ENCODE measurements around the gene GSS. TPM values are rescaled to one million over a fixed set of nuclear protein-coding genes. Genes with fewer than 3 reads are reported as not detected.

GSS gene
- total and polyA plus RNA-seq, 2 of the 8 experiments (the other 6 are each of a cell fraction or from before 2014, with no cell fraction given): 34.6 to 43.2 TPM

DNA sequence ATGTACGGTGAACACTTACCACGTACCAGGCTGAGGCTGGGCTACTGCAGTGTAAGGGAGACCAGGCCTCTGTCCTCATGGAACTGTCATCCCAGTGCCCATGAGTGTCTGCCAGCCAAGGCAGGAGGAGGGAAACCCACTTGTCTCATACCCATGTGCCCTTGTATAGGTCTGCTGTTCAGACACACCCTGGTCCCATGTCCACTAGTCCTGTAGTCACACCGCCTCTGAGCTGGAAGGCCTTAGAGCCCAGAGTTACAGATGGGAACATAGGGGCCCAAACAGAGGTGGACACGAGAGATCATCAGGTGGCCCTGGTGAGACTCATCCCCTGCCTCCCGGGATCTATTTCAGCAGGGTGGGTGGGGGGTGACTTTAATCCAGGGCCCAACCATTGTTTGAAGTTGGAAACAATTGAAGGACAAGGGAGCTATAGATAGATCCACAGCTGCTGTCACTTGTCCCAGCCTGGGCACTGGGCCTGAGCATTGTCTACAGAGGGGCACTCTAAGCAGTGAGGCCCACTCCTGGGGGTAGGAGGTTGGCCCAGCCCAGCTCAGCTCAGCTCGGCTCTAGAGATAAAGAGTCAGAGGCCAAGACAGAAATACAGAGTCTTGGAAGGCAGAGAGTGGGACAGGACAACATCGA is 14.7 kb upstream of the GSS start:
- no peaks in the 10 kb centered on the region for H3K27me3 ChIP-seq (replicated peaks in 1 of 4; ENCODE audit: control insufficient read depth in 3 of 4, extremely low read depth in 1 of 4, insufficient read depth in 3 of 4, low read length in 3 of 4)
- peak overlapping the region; percentile 40 for H3K14ac ChIP-seq (ENCODE audit: insufficient read length)
- no peak overlapping the region for H2BK120ac ChIP-seq (replicated peaks; ENCODE audit: low read depth, low read length)
- no peaks in the 10 kb centered on the region for H3K36me3 ChIP-seq (ENCODE audit: control insufficient read depth in 2 of 4, insufficient read depth in 4 of 4, low read length in 3 of 4)
- ChIA-PET POLR2A (ENCODE audit: partially characterized antibody) (interaction anchor here (0.7 to 2.0 kb wide), 2 partner anchors 14 to 146 kb away, joined by 3 to 7 read pairs; partner anchors contain the start of genes GSS and MYH7B), CTCF (ENCODE audit: partially characterized antibody) (interaction anchor here (0.6 to 6.9 kb wide), 7 partner anchors 15 to 449 kb away, joined by 3 to 26 read pairs (median 3); partner anchors contain the start of gene GGT7)
- no peaks in the 10 kb centered on the region; a peak in 3 of 7 replicates for H3K4me1 ChIP-seq (replicated peaks in 1 of 4; ENCODE audit: control insufficient read depth in 3 of 4, insufficient read depth in 4 of 4, low read length in 3 of 4)
- no peak overlapping the region for H3K56ac ChIP-seq (replicated peaks; ENCODE audit: insufficient read length, low read depth, low read length)
- TF ChIP-seq GTF2F1 (IDR thresholded peaks at IDR 0.05; ENCODE audit: borderline replicate concordance, low read depth, low read length) (no peak), BACH1 (IDR thresholded peaks at IDR 0.05; ENCODE audit: low read length) (no peak), CEBPB (IDR thresholded peaks at IDR 0.05; ENCODE audit: low read depth, low read length) (no peak), SP4 (IDR thresholded peaks at IDR 0.05; ENCODE audit: low read length) (no peak), BCL11A (IDR thresholded peaks at IDR 0.05; ENCODE audit: low read depth in 2 of 2, low read length in 2 of 2) (no peak), CTBP2 (IDR thresholded peaks at IDR 0.05; ENCODE audit: borderline replicate concordance, insufficient read depth, insufficient read length, low read length) (no peak), BRCA1 (IDR thresholded peaks at IDR 0.05; ENCODE audit: low read depth, low read length) (no peak), CHD1 (IDR thresholded peaks at IDR 0.05; ENCODE audit: low read depth, low read length) (no peak)
- TF ChIP-seq, protein P1, sequence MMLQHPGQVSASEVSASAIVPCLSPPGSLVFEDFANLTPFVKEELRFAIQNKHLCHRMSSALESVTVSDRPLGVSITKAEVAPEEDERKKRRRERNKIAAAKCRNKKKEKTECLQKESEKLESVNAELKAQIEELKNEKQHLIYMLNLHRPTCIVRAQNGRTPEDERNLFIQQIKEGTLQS (IDR thresholded peaks at IDR 0.05; ENCODE audit: insufficient read depth, low read depth, low read length): no peak
- no peak overlapping the region for H2AFZ ChIP-seq (ENCODE audit: low read length)
- DNase-seq (ENCODE audit: low read depth in 1 of 2, low spot score in 2 of 2) (no peak), FAIRE-seq (no peak)
- H2AK5ac ChIP-seq (ENCODE audit: low read depth, low read length): no peak overlapping the region
- H3K4me3 ChIP-seq (ENCODE audit: extremely low read depth in 1 of 4, insufficient read depth in 2 of 4, low read depth in 3 of 4, low read length in 4 of 4): no peak overlapping the region
- H2BK15ac ChIP-seq (ENCODE audit: low read length): 0 out of 2 replicates have a peak overlapping the region, but pooled peaks have one; percentile 81
- no peaks in the 10 kb centered on the region for H3K9me3 ChIP-seq (ENCODE audit: insufficient read depth in 2 of 2, low read depth in 1 of 2, low read length in 1 of 2)
- H3K18ac ChIP-seq (ENCODE audit: extremely low read depth, low read length): no peak overlapping the region
- H3K23me2 ChIP-seq (ENCODE audit: low read depth, low read length): no peaks in the 10 kb centered on the region
- H3K79me1 ChIP-seq (ENCODE audit: low read depth, low read length): no peaks in the 10 kb centered on the region
- H3K79me2 ChIP-seq (ENCODE audit: control insufficient read depth in 1 of 2, insufficient read depth in 2 of 2, low read length in 2 of 2): no peaks in the 10 kb centered on the region
- H2BK12ac ChIP-seq (ENCODE audit: low read depth, low read length): no peak overlapping the region
- H2BK20ac ChIP-seq (ENCODE audit: low read length): 0 out of 2 replicates have a peak overlapping the region, but pooled peaks have one; percentile 2
- no peak overlapping the region for H3K4me2 ChIP-seq (ENCODE audit: insufficient read depth in 1 of 2, low read depth in 2 of 2, low read length in 2 of 2)
- no peak overlapping the region for H3K23ac ChIP-seq (ENCODE audit: insufficient read length)
- no peak overlapping the region for H3K4ac ChIP-seq (replicated peaks; ENCODE audit: insufficient read length, low read depth, low read length)
- H4K91ac ChIP-seq (replicated peaks; ENCODE audit: insufficient read length, low read length): peak overlapping the region; percentile 47
- H3K9ac ChIP-seq (replicated peaks in 1 of 4; ENCODE audit: extremely low read depth in 1 of 4, low read depth in 3 of 4, low read length in 3 of 4): no peak overlapping the region
- no peaks in the 10 kb centered on the region for H4K20me1 ChIP-seq (replicated peaks in 1 of 2; ENCODE audit: control insufficient read depth in 1 of 2, insufficient read depth in 2 of 2, low read length in 2 of 2)
- H2BK5ac ChIP-seq (ENCODE audit: low read depth, low read length): 0 out of 2 replicates have a peak overlapping the region, but pooled peaks have one; percentile 49
- no peak overlapping the region for H4K5ac ChIP-seq (ENCODE audit: insufficient read length, low read depth, low read length)
- no peak overlapping the region; the same call in 1 of the 2 replicates for H4K8ac ChIP-seq (ENCODE audit: extremely low read depth, insufficient read depth, low read length)
- WGBS, 2 experiments (ENCODE audit: extremely low coverage in 1 of 2, insufficient coverage in 1 of 2, insufficient read length in 1 of 2, insufficient replicate concordance in 2 of 2, low coverage in 1 of 2, low lambda C conversion rate in 2 of 2, missing lambda C conversion rate in 1 of 2): 93% methylated on average over 7 of the region's 7 CpGs; no CpG with 5 or more reads in 1 of the 2 experiments
- H3K27ac ChIP-seq (ENCODE audit: low read depth, low read length): no peak overlapping the region

Measured in H1 (cell line).